H1 (cell line): ENCODE measurements around the gene PLXNA4. TPM values are rescaled to one million over a fixed set of nuclear protein-coding genes. Genes with fewer than 3 reads are reported as not detected.

Experiments used
- BRCA1 ChIP-seq: IDR thresholded peaks from 2 replicates; pipeline ENCODE4 v1.6.1; 2012; ENCODE audit warnings: low read depth, low read length, improper control_type of control experiment
- EP300 ChIP-seq, 2 experiments: IDR thresholded peaks; 1 replicate in 1 of 2; 2 replicates in 1 of 2; pipeline ENCODE4 v1.6.1; 2011 to 2012; ENCODE audit warnings: low read depth in 2 of 2, low read length in 2 of 2, mild to moderate bottlenecking in 2 of 2, borderline replicate concordance in 1 of 2, inconsistent platforms in 1 of 2, moderate library complexity in 1 of 2
- HDAC2 ChIP-seq, 2 experiments: fragments of 300-600 bp in 1 of 2; sonication (generic) in 1 of 2; IDR thresholded peaks; 2 replicates each; pipeline ENCODE4 v1.6.1; 2011 to 2012; ENCODE audit warnings: low read depth in 2 of 2, low read length in 2 of 2, mild to moderate bottlenecking in 2 of 2, moderate library complexity in 2 of 2, borderline replicate concordance in 1 of 2, inconsistent platforms in 1 of 2
- POLR2A ChIP-seq, 2 experiments: IDR thresholded peaks; 1 replicate in 1 of 2; 2 replicates in 1 of 2; pipeline ENCODE4 v1.6.1; 2011; ENCODE audit warnings: low read depth in 2 of 2, low read length in 2 of 2, mild to moderate bottlenecking in 2 of 2; ENCODE audit errors: control extremely low read depth in 1 of 2
- TAF7 ChIP-seq: optimal IDR thresholded peaks from 2 replicates; pipeline ENCODE3; 2011; ENCODE audit warnings: low read depth, mild to moderate bottlenecking, inconsistent platforms, low read length, moderate library complexity, borderline replicate concordance
- polyA plus RNA-seq, 7 experiments: library from polyadenylated mRNA; depleted of rRNA in 3 of 7; stranded (reverse) in 5 of 7; unstranded in 2 of 7; fragments of >200 nt in 5 of 7; fragments of 200-250 nt in 2 of 7; gene quantifications; 1 replicate in 5 of 7; 2 replicates in 1 of 7; 4 replicates in 1 of 7; pipeline versions ENCODE4 v1.2.1 to v1.2.3, GENCODE V29; 2011 to 2013; ENCODE audit warnings: missing spikeins in 2 of 7, mixed read lengths in 2 of 7
- total RNA-seq: library from RNA; stranded (reverse); fragmentation: NEBNext Ultra II Directional; extraction: Animal tissue kit (Norgen Biotek cat#: 25700); gene quantifications from 2 replicates; pipeline ENCODE4 v1.2.1, GENCODE V29; 2021
- TF ChIP-seq, protein P1 (sequence below): fragments of 300-600 bp; sonication (generic); IDR thresholded peaks from 2 replicates; pipeline ENCODE4 v1.7.1; 2012; ENCODE audit warnings: low read length, moderate library complexity, mild to moderate bottlenecking, inconsistent platforms; ENCODE audit not compliant: insufficient replicate concordance
- TF ChIP-seq, protein P2 (sequence below): IDR thresholded peaks from 2 replicates; pipeline ENCODE4 v1.6.1; 2012; ENCODE audit warnings: inconsistent platforms

PLXNA4 gene
- total and polyA plus RNA-seq, 2 of the 8 experiments (the other 6 are each of a cell fraction or from before 2014, with no cell fraction given): 0.76 to 0.79 TPM

DNA sequence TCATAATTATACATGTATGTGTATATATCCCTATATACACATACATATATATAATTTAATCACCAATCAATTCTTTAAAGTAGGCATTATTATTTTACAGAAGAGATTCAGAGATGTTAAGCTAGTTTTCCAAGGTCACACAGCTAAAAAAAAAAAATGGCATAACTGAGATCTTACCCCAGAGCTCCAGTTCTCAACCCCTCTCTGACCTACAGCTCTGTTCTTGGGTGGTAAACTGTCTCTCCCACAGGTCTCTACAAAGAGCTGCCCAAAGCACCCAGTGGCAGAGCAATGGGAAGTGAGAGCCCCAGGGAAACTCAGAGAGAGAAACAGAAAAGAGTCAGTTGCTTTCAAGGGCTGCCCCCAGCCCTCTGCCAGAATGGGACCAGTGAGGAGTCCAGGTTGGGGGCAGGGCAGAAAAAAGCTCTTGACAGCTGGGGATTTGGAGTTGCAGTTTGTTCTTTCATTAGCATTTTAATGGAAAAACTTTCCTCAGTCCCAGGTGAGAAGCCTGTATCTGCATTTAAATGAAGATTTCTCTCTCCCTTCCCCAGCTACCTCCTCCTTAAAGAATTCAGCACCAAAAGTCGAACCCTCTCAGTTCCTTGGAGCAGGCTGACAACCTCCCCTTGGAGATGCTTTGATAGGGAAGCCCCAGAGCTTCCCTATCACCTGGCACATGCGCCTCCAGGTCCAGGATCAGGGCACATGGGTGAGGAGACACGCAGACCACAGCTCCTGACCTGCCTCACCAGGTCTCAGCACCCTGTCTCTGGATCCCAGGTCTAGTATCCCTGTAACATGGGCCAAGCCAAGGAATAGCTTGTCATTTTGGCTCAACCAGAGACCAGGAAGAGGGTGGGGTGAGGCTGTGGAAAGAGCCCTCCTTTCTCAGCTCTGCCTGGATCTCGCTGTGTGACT lies 388.1 kb downstream of the PLXNA4 start (continued):
- TF ChIP-seq, protein P1, sequence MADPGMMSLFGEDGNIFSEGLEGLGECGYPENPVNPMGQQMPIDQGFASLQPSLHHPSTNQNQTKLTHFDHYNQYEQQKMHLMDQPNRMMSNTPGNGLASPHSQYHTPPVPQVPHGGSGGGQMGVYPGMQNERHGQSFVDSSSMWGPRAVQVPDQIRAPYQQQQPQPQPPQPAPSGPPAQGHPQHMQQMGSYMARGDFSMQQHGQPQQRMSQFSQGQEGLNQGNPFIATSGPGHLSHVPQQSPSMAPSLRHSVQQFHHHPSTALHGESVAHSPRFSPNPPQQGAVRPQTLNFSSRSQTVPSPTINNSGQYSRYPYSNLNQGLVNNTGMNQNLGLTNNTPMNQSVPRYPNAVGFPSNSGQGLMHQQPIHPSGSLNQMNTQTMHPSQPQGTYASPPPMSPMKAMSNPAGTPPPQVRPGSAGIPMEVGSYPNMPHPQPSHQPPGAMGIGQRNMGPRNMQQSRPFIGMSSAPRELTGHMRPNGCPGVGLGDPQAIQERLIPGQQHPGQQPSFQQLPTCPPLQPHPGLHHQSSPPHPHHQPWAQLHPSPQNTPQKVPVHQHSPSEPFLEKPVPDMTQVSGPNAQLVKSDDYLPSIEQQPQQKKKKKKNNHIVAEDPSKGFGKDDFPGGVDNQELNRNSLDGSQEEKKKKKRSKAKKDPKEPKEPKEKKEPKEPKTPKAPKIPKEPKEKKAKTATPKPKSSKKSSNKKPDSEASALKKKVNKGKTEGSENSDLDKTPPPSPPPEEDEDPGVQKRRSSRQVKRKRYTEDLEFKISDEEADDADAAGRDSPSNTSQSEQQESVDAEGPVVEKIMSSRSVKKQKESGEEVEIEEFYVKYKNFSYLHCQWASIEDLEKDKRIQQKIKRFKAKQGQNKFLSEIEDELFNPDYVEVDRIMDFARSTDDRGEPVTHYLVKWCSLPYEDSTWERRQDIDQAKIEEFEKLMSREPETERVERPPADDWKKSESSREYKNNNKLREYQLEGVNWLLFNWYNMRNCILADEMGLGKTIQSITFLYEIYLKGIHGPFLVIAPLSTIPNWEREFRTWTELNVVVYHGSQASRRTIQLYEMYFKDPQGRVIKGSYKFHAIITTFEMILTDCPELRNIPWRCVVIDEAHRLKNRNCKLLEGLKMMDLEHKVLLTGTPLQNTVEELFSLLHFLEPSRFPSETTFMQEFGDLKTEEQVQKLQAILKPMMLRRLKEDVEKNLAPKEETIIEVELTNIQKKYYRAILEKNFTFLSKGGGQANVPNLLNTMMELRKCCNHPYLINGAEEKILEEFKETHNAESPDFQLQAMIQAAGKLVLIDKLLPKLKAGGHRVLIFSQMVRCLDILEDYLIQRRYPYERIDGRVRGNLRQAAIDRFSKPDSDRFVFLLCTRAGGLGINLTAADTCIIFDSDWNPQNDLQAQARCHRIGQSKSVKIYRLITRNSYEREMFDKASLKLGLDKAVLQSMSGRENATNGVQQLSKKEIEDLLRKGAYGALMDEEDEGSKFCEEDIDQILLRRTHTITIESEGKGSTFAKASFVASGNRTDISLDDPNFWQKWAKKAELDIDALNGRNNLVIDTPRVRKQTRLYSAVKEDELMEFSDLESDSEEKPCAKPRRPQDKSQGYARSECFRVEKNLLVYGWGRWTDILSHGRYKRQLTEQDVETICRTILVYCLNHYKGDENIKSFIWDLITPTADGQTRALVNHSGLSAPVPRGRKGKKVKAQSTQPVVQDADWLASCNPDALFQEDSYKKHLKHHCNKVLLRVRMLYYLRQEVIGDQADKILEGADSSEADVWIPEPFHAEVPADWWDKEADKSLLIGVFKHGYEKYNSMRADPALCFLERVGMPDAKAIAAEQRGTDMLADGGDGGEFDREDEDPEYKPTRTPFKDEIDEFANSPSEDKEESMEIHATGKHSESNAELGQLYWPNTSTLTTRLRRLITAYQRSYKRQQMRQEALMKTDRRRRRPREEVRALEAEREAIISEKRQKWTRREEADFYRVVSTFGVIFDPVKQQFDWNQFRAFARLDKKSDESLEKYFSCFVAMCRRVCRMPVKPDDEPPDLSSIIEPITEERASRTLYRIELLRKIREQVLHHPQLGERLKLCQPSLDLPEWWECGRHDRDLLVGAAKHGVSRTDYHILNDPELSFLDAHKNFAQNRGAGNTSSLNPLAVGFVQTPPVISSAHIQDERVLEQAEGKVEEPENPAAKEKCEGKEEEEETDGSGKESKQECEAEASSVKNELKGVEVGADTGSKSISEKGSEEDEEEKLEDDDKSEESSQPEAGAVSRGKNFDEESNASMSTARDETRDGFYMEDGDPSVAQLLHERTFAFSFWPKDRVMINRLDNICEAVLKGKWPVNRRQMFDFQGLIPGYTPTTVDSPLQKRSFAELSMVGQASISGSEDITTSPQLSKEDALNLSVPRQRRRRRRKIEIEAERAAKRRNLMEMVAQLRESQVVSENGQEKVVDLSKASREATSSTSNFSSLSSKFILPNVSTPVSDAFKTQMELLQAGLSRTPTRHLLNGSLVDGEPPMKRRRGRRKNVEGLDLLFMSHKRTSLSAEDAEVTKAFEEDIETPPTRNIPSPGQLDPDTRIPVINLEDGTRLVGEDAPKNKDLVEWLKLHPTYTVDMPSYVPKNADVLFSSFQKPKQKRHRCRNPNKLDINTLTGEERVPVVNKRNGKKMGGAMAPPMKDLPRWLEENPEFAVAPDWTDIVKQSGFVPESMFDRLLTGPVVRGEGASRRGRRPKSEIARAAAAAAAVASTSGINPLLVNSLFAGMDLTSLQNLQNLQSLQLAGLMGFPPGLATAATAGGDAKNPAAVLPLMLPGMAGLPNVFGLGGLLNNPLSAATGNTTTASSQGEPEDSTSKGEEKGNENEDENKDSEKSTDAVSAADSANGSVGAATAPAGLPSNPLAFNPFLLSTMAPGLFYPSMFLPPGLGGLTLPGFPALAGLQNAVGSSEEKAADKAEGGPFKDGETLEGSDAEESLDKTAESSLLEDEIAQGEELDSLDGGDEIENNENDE: peak; percentile 62
- TF ChIP-seq POLR2A (IDR thresholded peaks at IDR 0.05; ENCODE audit: control extremely low read depth in 1 of 2, low read depth in 2 of 2, low read length in 2 of 2) (peak in 1 of 2 experiments; percentile 48; a peak in 1 of 3 replicates), TAF7 (peak; percentile 32), EP300 (IDR thresholded peaks at IDR 0.05; ENCODE audit: borderline replicate concordance in 1 of 2, low read depth in 2 of 2, low read length in 2 of 2) (peak in 1 of 2 experiments; percentile 84; a peak in 1 of 3 replicates), HDAC2 (IDR thresholded peaks at IDR 0.05; ENCODE audit: borderline replicate concordance in 1 of 2, low read depth in 2 of 2, low read length in 2 of 2) (peak in 1 of 2 experiments; percentile 100; a peak in 1 of 4 replicates), BRCA1 (no peak)
- TF ChIP-seq, protein P2, sequence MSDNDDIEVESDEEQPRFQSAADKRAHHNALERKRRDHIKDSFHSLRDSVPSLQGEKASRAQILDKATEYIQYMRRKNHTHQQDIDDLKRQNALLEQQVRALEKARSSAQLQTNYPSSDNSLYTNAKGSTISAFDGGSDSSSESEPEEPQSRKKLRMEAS: peak; percentile 82
